Trophoblast cell (in vitro differentiated cells and primary cell): ENCODE data around the gene MXRA7.

Experiments used
- DNase-seq, 2 donors: peaks; one replicate each; pipeline ENCODE4 v3.0.0-alpha.2; 2016
- H2AFZ ChIP-seq: 2 replicates; pipeline ENCODE4 v1.6.1; 2013; ENCODE audit warnings: low read length, moderate library complexity, mild to moderate bottlenecking; ENCODE audit not compliant: insufficient read depth, poor library complexity
- H2AK5ac ChIP-seq: 2 replicates; pipeline ENCODE4 v1.6.1; 2013; ENCODE audit warnings: mild to moderate bottlenecking, low read length
- H2BK120ac ChIP-seq: 2 replicates; pipeline ENCODE4 v1.6.1; 2013; ENCODE audit warnings: low read length, mild to moderate bottlenecking, moderate library complexity; ENCODE audit not compliant: insufficient read depth, poor library complexity
- H2BK12ac ChIP-seq: 2 replicates; pipeline ENCODE4 v1.6.1; 2013; ENCODE audit warnings: mild to moderate bottlenecking, low read length, moderate library complexity
- H2BK5ac ChIP-seq: 2 replicates; pipeline ENCODE4 v1.6.1; 2013; ENCODE audit warnings: low read length, low read depth, moderate library complexity, mild to moderate bottlenecking; ENCODE audit not compliant: poor library complexity
- H3K14ac ChIP-seq: 2 replicates; pipeline ENCODE4 v1.6.1; 2013; ENCODE audit warnings: mild to moderate bottlenecking, low read length
- H3K18ac ChIP-seq: 2 replicates; pipeline ENCODE4 v1.6.1; 2013; ENCODE audit warnings: mild to moderate bottlenecking, low read length
- H3K23ac ChIP-seq: 2 replicates; pipeline ENCODE4 v1.6.1; 2013; ENCODE audit warnings: low read length
- H3K27ac ChIP-seq: 2 replicates; pipeline ENCODE4 v1.5.1; 2013; ENCODE audit warnings: low read depth, mild to moderate bottlenecking, inconsistent platforms, low read length, moderate library complexity
- H3K27me3 ChIP-seq: 2 replicates; pipeline ENCODE4 v1.6.1; 2013; ENCODE audit warnings: inconsistent platforms, mild to moderate bottlenecking, low read length, moderate library complexity; ENCODE audit not compliant: insufficient read depth
- H3K36me3 ChIP-seq, 2 experiments: 1 replicate in 1 of 2; 2 replicates in 1 of 2; pipeline ENCODE4 v1.6.1; 2013; ENCODE audit warnings: low read length in 2 of 2, mild to moderate bottlenecking in 2 of 2, moderate library complexity in 1 of 2; ENCODE audit not compliant: insufficient read depth in 2 of 2, control insufficient read depth in 1 of 2
- H3K4ac ChIP-seq: 2 replicates; pipeline ENCODE4 v1.6.1; 2013; ENCODE audit warnings: low read depth, mild to moderate bottlenecking, low read length, moderate library complexity
- H3K4me1 ChIP-seq, 2 experiments: 1 replicate in 1 of 2; 2 replicates in 1 of 2; pipeline ENCODE4 v1.6.1; 2013; ENCODE audit warnings: low read length in 2 of 2, mild to moderate bottlenecking in 2 of 2, moderate library complexity in 1 of 2; ENCODE audit not compliant: insufficient read depth in 2 of 2, control insufficient read depth in 1 of 2
- H3K4me2 ChIP-seq: 2 replicates; pipeline ENCODE4 v1.6.1; 2013; ENCODE audit warnings: inconsistent platforms, mild to moderate bottlenecking, low read length, moderate library complexity
- H3K4me3 ChIP-seq: 2 replicates; pipeline ENCODE4 v1.5.1; 2013; ENCODE audit warnings: mild to moderate bottlenecking, low read depth, low read length, inconsistent platforms
- H3K79me1 ChIP-seq: one replicate; pipeline ENCODE4 v1.6.1; 2013; ENCODE audit warnings: low read length
- H3K79me2 ChIP-seq: 2 replicates; pipeline ENCODE4 v1.6.1; 2013; ENCODE audit warnings: low read length, mild to moderate bottlenecking; ENCODE audit not compliant: control insufficient read depth, insufficient read depth, poor library complexity
- H3K9ac ChIP-seq: 2 replicates; pipeline ENCODE4 v1.6.1; 2013; ENCODE audit warnings: mild to moderate bottlenecking, low read length
- H3K9me3 ChIP-seq: 2 replicates; pipeline ENCODE4 v1.6.1; 2013; ENCODE audit warnings: low read depth, mild to moderate bottlenecking, control low read depth, inconsistent platforms, low read length; ENCODE audit not compliant: insufficient read depth
- H4K12ac ChIP-seq: 2 replicates; pipeline ENCODE4 v1.6.1; 2013; ENCODE audit warnings: low read depth, mild to moderate bottlenecking, low read length, moderate library complexity
- H4K8ac ChIP-seq: 2 replicates; pipeline ENCODE4 v1.6.1; 2013; ENCODE audit warnings: low read depth, mild to moderate bottlenecking, low read length, moderate library complexity
- H4K91ac ChIP-seq: one replicate; pipeline ENCODE4 v1.6.1; 2013; ENCODE audit warnings: low read depth, mild to moderate bottlenecking, low read length, moderate library complexity
- WGBS: extraction: QIAGEN DNeasy Blood & Tissue Kit; methylation state at CpG from one replicate; pipeline ENCODE4 v1.1.7; 2013; ENCODE audit warnings: missing lambda C conversion rate; ENCODE audit not compliant: insufficient read length, insufficient coverage; ENCODE audit errors: extremely low coverage; 5-methylcytosine and 5-hydroxymethylcytosine counted together

The MXRA7 gene

DNA sequence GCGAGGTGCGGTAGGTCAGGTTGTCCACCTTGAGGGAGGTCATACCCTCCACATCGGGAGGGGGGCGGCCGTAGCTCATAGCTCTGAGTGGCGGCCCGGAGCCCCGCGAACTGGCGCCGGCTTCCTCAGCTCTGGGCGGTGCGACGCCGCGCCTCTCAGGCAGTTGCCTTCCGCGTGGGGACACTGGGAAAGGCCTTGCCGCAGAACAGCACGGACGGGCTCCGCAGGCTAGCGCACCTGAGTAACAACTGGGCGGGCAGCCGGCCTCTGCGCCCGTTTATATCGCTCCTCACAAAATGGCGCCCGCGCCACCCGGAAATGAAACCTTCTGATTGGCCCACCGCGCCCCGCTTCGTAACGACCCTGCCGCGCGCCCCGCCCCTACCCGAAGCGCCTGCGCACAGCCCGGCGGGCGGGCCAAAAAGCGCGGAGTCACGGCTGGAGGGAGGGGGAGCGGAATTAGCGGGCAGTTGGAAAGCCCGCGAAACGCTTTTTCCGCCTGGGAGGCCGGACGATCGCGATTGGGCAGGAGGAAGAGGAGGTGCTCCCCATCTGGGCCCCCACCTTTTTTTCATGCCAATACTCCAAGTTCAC is 26.4 kb upstream of the MXRA7 start, which contains the start of gene SRSF2:
TSS of gene SRSF2 (minus strand) at position 250 of the 594 bp plus-strand sequence. CDS start at position 79, 171 bp downstream.
- Histone ChIP-seq H3K27ac (peak within 1 kb of the TSS; percentile 99), H3K4me3 (peak within 1 kb of the TSS; percentile 97), H4K8ac (peak within 1 kb of the TSS; percentile 99), H3K4me1 (peaks cover 0 to 2% of the 10 kb centered on the region in 2 experiments), H2BK12ac (peak within 1 kb of the TSS; percentile 67), H3K18ac (peak within 1 kb of the TSS; percentile 99), H3K4ac (peak within 1 kb of the TSS; percentile 96), H3K14ac (peak within 1 kb of the TSS; percentile 100), H3K9ac (peak within 1 kb of the TSS; percentile 96), H2BK120ac (peak within 1 kb of the TSS; percentile 98), H3K79me2 (peaks cover 18% of the 10 kb centered on the region), H3K9me3 (no peaks in the 10 kb centered on the region), H3K79me1 (peaks cover 17% of the 10 kb centered on the region), H4K91ac (peak within 1 kb of the TSS; percentile 99), H3K23ac (no peak within 1 kb of the TSS), H3K27me3 (no peaks in the 10 kb centered on the region), H2AFZ (peak within 1 kb of the TSS; percentile 77), H2AK5ac (peak within 1 kb of the TSS; percentile 99), H3K36me3 (peaks cover 10 to 22% of the 10 kb centered on the region in 2 experiments), H3K4me2 (peak within 1 kb of the TSS; percentile 92), H4K12ac (peak within 1 kb of the TSS; percentile 96), H2BK5ac (peak within 1 kb of the TSS; percentile 99)
- peak; percentile 97 to 99 for DNase-seq
- WGBS = no CpG with 5 or more reads among the region's 60 CpGs

DNA sequence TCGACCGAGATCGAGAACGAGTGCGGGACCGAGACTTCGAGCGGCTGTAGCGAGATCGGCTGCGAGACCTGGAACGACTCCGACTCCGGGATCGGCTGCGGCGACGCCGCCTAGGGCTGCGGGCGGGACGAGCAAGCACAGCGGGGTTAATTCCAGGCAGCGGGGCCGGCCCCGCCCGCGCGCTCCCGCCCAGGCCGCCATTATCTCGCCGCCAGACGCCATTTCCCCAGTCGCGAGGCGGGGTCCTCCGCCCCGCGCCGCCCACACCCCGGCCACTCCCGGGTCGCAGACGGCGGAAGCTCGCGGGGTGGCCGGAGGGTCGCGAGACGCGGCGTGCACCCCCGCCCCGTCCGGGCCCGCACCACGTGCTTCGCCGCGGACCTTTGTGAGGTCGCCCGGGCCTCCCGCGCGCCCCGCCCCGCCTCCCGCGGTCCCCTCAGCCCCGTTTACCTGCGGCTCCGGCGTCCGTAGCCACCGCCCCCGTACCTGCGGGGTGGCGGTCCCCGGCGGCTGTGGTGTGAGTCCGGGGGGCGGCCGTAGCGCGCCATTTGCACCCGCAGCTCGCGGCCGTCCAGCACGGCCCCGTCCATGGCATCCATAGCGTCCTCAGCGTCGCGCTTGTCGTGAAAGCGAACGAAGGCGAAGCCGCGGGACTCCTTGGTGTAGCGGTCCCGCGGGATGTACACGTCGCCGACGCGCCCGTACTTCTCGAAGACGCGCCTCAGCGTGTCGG is 25.8 kb upstream of the MXRA7 start:
- Histone ChIP-seq H3K18ac (peak overlapping the region; percentile 99), H3K4me2 (peak overlapping the region; percentile 55), H3K9me3 (no peaks in the 10 kb centered on the region), H2AFZ (peak overlapping the region; percentile 30), H3K23ac (no peak overlapping the region), H2BK12ac (peak overlapping the region; percentile 67), H3K4ac (peak overlapping the region; percentile 89), H3K14ac (peak overlapping the region; percentile 100), H4K91ac (peak overlapping the region; percentile 98), H3K36me3 (peaks cover 10 to 20% of the 10 kb centered on the region in 2 experiments), H3K27me3 (no peaks in the 10 kb centered on the region), H2AK5ac (peak overlapping the region; percentile 99), H4K8ac (peak overlapping the region; percentile 96), H2BK5ac (peak overlapping the region; percentile 90), H3K4me3 (peak overlapping the region; percentile 97), H4K12ac (peak overlapping the region; percentile 65), H3K9ac (peak overlapping the region; percentile 91), H3K79me2 (peaks cover 18% of the 10 kb centered on the region), H3K4me1 (peaks cover 0 to 2% of the 10 kb centered on the region in 2 experiments), H2BK120ac (peak overlapping the region; percentile 81), H3K79me1 (peaks cover 17% of the 10 kb centered on the region), H3K27ac (peak overlapping the region; percentile 96)
- WGBS = no CpG with 5 or more reads among the region's 117 CpGs
- peak; percentile 59 to 73 for DNase-seq

DNA sequence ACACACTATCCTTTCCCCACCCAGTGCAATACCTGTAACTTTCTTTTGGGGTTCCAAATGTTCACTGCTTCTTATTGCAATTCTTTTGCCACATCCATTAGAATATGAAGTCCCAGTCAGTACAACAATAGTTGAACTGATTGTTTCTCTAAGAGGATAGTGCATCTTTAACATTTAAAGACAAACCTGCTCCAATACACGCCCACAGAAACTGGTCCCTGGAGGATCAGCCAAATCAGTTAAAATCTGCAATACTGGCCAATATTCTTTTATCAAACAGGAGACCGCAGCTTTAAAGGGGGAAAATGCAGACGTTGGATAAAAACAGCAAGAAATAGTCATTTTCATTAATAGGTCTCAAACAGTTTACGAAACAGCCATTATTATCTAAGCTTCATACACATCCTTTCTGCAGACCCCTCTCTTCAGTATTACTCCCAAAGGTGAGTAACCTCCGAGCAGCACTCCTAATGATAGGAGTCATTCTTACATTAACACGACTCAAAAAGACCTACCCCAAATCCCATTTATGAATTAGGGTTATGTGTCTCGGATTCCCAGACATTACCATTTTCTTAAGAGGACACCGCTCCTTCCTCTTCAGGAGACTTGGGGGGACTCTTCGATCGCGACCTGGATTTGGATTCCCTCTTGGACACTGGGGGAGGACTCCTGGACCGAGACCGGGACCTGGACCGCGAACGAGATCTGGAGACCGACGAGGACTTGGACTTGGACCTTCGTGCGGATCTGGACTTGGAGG is 25.0 kb upstream of the MXRA7 start:
- Histone ChIP-seq H2BK120ac (peak overlapping the region; percentile 81), H3K4me2 (peak overlapping the region; percentile 55), H3K14ac (peak overlapping the region; percentile 100), H3K4me3 (peak overlapping the region; percentile 97), H3K36me3 (peaks cover 10 to 22% of the 10 kb centered on the region in 2 experiments), H3K27me3 (no peaks in the 10 kb centered on the region), H3K23ac (no peak overlapping the region), H3K79me2 (peaks cover 18% of the 10 kb centered on the region), H2AK5ac (peak overlapping the region; percentile 97), H3K9me3 (no peaks in the 10 kb centered on the region), H3K18ac (peak overlapping the region; percentile 99), H3K9ac (peak overlapping the region; percentile 91), H2BK12ac (no peak overlapping the region), H2AFZ (peak overlapping the region; percentile 11), H4K12ac (peak overlapping the region; percentile 55), H3K79me1 (peaks cover 17% of the 10 kb centered on the region), H4K91ac (peak overlapping the region; percentile 98), H3K4me1 (peaks cover 0 to 2% of the 10 kb centered on the region in 2 experiments), H4K8ac (peak overlapping the region; percentile 96), H3K27ac (peak overlapping the region; percentile 96), H3K4ac (peak overlapping the region; percentile 89), H2BK5ac (peak overlapping the region; percentile 90)
- WGBS = no CpG with 5 or more reads among the region's 20 CpGs
- DNase-seq = no peak

DNA sequence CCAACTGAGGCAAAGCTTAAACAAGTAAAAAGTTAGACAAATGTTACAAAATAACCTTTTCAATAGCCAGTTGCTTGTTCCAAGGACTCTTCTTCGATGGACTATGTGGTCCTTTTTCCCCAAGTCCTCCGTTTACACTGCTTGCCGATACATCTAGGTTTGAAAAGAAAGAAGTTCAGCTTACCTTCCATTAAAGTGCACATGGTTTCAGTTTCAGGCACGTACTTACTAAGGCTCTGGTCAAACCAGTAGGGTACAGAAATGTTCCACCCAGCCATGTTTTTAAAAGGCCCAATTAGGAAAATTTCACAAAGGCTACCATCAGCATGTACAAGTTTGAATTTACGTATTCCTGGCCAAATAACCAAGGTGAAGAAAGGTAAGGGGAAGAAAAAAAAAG is 24.2 kb upstream of the MXRA7 start:
- no CpG with 5 or more reads among the region's 5 CpGs for WGBS
- Histone ChIP-seq H3K9ac (no peak overlapping the region), H4K12ac (no peak overlapping the region), H4K91ac (no peak overlapping the region), H2AK5ac (no peak overlapping the region), H3K4me1 (peaks cover 0 to 2% of the 10 kb centered on the region in 2 experiments), H3K23ac (no peak overlapping the region), H4K8ac (no peak overlapping the region), H3K4me2 (peak overlapping the region; percentile 55), H2BK12ac (no peak overlapping the region), H2AFZ (no peak overlapping the region), H2BK120ac (no peak overlapping the region), H3K9me3 (no peaks in the 10 kb centered on the region), H3K4me3 (no peak overlapping the region), H2BK5ac (no peak overlapping the region), H3K27me3 (no peaks in the 10 kb centered on the region), H3K27ac (no peak overlapping the region), H3K4ac (no peak overlapping the region), H3K79me2 (peaks cover 18% of the 10 kb centered on the region), H3K14ac (no peak overlapping the region), H3K18ac (no peak overlapping the region), H3K79me1 (peaks cover 17% of the 10 kb centered on the region), H3K36me3 (peaks cover 10 to 22% of the 10 kb centered on the region in 2 experiments)
- peak in 1 of 2 donors; percentile 33 for DNase-seq
